Neural cell (in vitro differentiated cells): ENCODE results near the gene PDE2A.

Experiments used
- EP300 ChIP-seq: fragments of 450-650 bp; conservative IDR thresholded peaks from 2 replicates; pipeline ENCODE4 v1.6.1; 2014; ENCODE audit warnings: antibody characterized with exemption, mild to moderate bottlenecking, moderate library complexity; ENCODE audit not compliant: poor library complexity, severe bottlenecking
- EZH2 ChIP-seq: fragments of 200-600, 300-800 bp; shearing (Covaris generic), sonication (generic); IDR thresholded peaks from 2 replicates; pipeline ENCODE4 v1.6.1; 2014; ENCODE audit warnings: antibody characterized with exemption, low read length, borderline replicate concordance, mild to moderate bottlenecking; ENCODE audit not compliant: insufficient read depth, poor library complexity, severe bottlenecking
- MXI1 ChIP-seq: fragments of 450-650 bp; conservative IDR thresholded peaks from 2 replicates; pipeline ENCODE4 v1.6.1; 2014; ENCODE audit warnings: antibody characterized with exemption, mild to moderate bottlenecking; ENCODE audit not compliant: poor library complexity, severe bottlenecking
- POLR2AphosphoS5 ChIP-seq: IDR thresholded peaks from 2 replicates; pipeline ENCODE4 v1.6.1; 2012
- RAD21 ChIP-seq: fragments of 450-650 bp; conservative IDR thresholded peaks from 2 replicates; pipeline ENCODE4 v1.6.1; 2014; ENCODE audit warnings: antibody characterized with exemption, mild to moderate bottlenecking, moderate library complexity
- REST ChIP-seq: IDR thresholded peaks from 2 replicates; pipeline ENCODE4 v1.6.1; 2012; ENCODE audit warnings: borderline replicate concordance
- TF ChIP-seq, protein P1 (sequence below): fragments of 450-650 bp; IDR thresholded peaks from 2 replicates; pipeline ENCODE4 v1.5.1; 2014; ENCODE audit warnings: antibody characterized with exemption, mild to moderate bottlenecking, moderate library complexity; ENCODE audit not compliant: poor library complexity, severe bottlenecking

DNA sequence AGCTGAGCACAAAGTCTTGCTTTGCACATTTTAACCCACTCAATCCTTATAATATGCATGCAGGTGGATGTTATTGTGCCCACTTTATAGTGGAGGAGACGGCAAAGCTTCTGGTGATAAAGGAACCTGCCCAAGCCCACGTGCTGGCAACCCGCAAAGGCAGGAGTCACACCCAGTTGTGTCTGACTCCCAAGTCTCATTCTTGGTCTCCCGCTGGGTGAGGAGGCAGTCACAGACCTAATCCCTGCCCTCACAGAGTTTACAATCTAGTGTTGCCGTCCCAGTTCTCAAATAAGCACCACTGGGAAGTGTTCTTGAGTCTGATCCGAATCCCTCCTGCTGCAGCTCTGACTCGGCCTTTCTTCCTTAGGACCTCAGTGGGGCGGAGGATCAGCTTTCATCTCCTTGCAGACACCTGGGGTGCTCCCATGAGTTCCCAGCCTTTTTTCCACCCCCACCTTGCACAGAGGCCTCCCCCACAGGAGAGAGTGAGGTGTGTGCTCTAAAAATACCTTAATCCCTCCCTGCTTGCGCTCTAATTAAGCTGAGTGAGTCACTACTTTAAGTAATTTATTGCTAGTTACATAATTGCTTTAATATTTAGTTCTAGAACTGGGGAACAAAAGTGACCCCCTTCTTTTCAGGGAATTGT, 15.1 kb downstream of the PDE2A start:
- no peak for TF ChIP-seq EP300
- TF ChIP-seq, protein P1, sequence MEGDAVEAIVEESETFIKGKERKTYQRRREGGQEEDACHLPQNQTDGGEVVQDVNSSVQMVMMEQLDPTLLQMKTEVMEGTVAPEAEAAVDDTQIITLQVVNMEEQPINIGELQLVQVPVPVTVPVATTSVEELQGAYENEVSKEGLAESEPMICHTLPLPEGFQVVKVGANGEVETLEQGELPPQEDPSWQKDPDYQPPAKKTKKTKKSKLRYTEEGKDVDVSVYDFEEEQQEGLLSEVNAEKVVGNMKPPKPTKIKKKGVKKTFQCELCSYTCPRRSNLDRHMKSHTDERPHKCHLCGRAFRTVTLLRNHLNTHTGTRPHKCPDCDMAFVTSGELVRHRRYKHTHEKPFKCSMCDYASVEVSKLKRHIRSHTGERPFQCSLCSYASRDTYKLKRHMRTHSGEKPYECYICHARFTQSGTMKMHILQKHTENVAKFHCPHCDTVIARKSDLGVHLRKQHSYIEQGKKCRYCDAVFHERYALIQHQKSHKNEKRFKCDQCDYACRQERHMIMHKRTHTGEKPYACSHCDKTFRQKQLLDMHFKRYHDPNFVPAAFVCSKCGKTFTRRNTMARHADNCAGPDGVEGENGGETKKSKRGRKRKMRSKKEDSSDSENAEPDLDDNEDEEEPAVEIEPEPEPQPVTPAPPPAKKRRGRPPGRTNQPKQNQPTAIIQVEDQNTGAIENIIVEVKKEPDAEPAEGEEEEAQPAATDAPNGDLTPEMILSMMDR: no peak
- TF ChIP-seq RAD21: no peak
- no peak for TF ChIP-seq POLR2AphosphoS5
- no peak for TF ChIP-seq EZH2
- no peak for TF ChIP-seq REST
- no peak for TF ChIP-seq MXI1
